Stimulated activated CD4-positive, alpha-beta T cell treated with anti-CD3 and anti-CD28 coated beads, Interleukin-4, amount 100 ng/mL, for 1 hour (primary cell): Measurements from ENCODE around the gene TCF3.

Experiments
- DNase-seq: peaks from one replicate; pipeline ENCODE4 v3.0.0-alpha.2; 2020

The TCF3 gene

DNA sequence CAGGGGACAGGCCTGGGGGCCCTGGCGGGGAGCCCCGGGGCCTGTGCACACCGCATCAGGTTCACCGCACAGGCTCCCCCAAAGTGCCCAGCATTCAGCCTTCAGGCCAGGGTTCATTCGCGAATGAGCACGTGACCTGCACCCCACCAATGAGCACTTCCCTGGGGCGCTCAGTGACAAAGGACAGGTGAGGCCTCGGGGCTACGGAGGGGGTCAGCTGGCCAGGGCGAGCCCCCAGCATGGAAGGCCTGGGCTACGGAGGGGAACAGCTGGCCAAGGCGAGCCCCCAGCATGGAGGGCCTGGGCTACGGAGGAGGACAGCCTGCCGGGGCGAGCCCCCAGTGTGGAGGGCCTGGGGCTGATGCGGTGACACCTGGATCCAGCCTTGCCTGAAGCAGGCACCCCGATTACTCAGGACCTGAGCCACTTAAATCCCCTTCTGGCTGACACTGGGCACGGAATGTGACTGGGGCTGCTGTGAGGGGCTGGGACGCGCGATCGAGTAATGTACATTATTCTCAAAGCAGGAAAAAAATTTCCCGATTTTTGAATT, 23.1 kb downstream of the TCF3 start:
- no peak for DNase-seq

DNA sequence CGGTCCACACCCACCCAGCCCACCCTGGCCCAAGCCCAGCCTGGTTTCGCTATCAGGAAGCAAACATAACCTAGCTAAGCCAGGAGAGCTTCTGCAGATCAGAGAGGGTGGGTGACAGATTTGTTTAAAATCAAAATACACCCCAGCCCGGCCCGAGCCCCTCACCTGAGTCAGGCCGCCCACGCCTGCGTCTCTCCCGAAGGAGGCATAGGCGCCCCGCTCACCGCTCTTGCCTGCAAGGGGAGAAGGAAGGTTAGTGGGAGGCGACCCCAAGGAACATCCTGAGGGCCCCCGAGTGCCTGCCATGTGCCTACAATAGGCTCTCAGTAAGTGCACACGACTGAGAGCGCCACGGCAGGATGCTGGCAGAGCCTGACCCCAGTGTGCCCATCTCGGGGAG, 25.2 kb downstream of the TCF3 start:
- no peak for DNase-seq

DNA sequence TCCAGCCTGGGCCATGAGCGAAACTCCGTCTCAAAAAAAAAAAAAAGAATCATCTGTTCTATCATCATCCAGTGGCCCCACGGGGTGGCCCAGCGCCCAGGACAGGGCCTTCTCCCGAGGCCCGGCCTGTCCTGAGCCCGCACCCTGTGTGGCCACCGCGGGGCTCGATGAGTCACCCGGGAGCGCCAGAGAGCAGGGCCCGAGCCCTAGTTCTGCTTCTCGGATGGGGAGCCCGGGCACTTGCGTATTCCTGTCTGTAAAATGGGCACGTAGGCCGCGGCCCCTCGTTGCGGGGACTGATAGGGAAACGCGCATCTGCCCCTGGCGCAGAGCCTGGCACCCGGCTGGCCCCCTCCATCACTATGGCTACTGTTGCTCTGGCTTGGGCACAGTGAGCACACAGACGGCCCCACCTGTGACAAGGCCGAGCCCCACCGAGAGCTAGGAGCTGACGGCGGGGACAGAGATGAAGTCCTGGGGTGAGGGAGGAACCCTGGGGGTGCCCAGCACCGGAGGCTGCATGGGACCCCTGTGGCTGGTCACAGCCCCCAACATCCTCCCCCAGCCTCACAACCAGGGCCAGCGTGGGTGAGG, 25.9 kb downstream of the TCF3 start:
- no peak for DNase-seq

DNA sequence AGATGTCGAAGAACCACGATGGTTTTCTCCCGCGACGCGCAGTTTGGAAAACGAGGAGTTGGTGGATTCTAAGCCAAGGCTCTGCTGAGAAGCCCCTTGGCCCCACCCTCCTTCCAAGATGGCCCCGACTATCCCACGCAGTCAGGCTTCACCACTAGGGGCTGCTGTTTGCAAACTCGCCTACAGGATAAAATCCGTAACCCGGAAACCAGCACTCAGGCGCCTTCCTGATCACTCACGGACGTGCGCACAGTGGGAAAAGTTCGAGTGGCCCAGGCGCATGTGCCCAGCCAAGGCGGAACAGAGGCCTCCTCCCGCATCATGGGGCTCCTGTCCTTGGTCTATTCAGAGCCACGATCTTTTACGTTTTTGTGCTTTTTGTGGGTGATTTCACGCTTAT, 28.0 kb downstream of the TCF3 start:
- DNase-seq: peak; percentile 54

DNA sequence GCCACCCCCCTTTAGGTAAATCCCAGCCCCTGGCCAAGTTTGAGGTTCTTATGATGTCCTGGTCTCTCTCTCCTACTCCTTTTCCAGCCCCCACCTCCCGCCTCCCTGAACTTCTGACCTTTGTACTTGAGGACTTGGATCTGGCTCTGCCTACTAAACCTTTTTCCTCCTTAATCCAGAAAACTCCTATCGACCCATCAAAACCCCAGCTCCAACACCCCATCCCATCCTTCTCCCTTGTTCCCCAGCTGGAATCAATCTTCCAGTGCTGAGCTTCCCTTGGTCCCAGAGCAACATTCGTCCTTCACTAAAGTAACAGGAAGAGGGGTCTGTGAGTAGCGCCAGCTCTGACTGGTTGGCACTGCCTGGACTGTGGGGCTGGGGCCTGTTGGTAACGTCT, 29.9 kb downstream of the TCF3 start:
- DNase-seq: no peak

DNA sequence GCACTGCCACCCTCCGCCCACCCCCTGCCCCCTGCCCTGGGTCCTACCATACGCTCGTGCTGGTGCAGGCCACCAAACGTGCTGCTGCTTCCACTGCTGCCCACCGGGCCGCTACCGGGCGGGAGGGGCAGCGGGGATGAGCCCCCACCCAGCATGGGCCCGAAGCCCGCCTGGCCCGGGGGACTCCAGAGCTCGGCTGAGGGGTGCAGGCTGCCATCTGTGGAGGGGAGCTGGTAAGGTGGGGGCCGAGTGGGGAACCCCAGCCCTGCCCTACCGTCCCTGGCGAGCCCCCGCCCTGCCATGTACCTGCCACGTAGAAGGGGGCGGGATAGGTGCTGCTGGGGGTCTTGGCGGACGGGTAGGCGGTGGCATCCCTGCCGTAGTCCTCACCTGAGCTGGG, 30.4 kb downstream of the TCF3 start:
- no peak for DNase-seq

DNA sequence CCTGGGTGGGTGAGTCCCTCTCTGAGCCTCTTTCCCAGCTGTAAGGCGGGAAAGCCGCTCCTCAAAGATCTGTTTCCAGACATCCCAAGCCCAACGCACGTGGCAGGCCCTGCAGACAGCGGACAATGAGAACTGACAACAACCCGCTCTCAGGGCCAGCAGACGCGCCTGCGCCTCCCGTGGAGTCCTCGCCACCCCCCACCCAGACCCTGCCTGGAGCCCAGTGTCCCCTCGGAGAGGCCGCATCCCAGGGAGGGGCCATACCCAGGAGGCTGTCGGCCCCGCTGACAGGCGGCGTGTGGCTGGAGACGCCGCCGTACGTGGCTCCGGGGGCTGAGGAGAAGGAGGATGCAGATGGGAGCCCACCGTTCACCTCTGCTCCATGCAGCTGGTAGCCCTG, 30.8 kb downstream of the TCF3 start:
- DNase-seq: no peak

DNA sequence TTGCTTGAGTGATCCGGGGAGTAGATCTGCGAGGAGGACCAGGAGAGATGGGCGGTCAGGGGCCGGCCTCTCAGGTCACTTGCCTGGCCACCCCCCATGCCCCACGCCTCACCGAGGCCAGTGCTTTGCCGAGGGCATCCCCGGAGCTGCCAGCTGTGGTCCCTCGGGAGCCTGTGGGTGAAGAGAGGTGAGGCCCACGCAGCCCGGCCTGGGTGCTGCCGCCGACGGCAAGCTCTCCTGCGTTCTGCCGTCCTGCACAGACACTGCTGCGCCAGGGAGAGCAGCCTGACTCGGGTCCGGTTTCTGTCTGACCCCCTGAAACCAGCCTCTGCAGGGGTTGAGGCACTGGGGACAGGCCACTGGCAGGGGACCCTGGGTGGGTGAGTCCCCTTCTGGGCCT, 31.4 kb downstream of the TCF3 start:
- no peak for DNase-seq

DNA sequence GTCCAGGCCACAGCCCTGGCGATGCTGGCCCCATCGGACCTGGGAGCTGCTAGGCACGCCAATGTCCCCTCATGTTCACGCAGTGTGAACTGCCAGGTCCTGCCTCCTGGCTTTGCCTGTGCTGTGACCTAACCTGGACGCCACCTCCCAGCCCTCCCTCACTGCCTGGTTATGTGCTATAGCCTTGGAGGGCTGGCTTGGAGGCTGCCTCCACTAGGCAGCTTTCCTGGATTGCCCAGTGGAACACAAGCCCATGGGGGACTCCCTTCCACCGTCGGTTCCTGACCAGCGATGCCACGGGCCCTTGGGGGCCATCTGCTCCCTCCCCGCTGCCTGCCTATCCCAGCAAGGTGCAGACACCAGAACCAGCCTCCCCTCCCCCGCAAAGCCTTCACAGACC, 31.9 kb downstream of the TCF3 start:
- DNase-seq: no peak

DNA sequence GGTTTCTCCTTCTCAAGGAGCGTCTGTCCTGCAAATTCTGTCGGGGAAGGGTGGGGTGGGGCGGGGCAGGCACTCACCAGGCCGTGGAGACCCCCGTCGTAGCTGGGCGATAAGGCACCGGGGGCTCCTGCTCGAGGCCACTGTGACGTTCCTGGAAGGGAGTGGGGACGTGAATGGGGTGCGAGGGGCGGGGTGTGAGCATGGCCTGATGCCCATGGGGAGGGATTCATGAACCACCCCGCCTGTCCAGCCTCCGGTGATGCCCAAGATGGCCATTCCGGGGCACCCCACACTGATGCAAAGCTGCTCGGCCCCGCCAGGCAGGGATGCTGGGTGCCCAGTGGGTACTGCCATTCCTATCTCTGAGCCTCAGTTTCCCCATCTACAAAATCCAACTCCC, 32.7 kb downstream of the TCF3 start:
- DNase-seq: no peak

DNA sequence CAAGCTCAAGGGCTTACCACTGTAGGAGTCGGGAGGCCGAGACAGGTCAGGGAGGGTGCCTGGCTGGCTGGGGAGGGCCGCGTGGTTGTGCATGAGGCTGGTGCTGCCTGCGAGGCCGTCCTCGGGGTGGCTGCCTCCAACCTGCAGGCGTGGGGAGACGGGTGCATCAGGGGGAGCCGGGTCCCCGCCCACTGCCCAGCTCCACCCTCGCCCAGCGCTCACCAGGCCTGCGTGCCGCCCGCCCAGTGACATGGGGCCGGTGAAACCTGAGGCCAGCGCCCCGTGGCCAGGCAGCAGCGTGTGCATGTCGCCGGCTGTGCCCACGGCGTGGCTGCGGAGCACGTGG, 33.3 kb downstream of the TCF3 start:
- DNase-seq: no peak

DNA sequence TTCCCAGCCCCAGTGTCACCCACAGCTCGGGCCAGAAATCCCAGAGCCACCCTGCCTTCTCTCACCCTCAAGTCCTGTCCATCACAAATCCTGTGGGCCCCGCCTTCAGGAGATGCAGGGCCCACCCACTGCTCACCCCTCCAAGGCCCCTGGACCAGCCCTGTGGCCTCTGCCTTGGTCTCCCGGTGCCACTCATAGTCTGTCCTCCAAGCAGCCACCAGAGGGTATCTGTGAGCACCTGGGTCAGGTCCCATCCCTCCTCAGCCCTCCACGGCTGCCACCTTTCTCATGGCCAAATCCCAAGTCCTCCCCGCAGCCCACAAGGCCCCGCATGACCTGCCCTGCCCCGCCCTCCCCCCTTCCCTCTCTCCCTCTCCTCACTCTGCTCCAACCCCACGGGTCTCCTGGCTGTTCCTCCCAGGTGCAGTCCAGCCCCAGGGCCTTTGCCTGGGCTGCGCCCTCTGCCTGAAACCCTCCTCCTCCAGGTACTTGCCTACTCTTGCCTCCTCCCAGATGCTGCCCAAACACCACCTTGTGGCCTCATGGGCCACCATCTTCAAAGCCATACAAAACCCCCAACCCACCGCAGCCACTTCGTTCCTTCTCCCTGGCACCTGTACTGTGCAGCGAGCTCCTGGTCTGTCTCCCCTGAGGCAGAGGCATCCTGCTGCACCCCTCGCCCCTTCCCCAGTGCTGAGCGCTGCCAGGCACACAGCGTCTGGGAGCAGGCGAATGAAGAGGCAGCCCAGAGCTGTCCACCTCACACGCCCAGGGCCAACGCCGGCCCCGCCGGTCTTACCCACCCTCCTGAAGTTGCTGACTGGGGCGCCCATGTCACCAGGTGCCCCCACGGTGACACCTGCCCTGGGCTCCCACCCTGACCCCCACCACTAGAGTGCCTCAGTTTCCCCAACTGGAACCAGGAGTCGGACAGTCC, 34.0 kb downstream of the TCF3 start:
- peak; percentile 27 for DNase-seq

DNA sequence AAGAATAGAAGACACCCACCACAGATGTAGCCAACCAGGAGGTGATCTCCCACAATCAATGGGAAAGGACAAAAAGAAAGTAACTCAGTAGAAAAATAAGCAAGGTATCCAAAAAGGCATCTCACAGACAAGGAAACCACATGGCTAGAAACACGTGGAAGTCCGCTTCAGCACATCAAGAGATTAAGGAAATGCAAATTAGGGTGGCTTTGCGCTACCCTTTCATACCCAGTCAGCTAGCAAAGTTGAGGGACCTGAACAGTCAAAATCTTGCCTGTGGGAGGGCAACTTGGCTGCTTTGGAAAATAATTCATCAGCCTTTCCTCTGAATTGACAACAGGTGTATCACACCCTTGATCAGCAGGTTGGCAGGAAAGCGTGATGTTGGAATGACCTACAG, 35.5 kb downstream of the TCF3 start:
- no peak for DNase-seq

DNA sequence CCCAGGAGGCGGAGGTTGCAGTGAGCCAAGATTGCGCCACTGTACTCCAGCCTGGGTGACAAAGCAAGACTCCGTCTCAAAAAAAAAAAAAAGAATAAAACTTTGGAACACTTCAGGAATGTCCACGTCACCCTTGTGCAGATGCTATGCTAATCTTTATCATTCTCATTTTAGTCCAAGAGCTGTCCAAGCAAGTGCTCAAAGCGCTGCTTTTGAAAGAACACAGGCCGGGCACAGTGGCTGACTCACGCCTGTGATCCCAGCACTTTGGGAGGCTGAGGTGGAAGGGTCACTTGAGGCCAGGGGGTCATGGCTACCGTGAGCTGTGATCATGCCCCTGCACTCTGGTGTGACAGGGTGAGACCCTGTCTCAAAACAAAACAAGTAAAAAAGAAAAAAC, 36.0 kb downstream of the TCF3 start:
- no peak for DNase-seq

DNA sequence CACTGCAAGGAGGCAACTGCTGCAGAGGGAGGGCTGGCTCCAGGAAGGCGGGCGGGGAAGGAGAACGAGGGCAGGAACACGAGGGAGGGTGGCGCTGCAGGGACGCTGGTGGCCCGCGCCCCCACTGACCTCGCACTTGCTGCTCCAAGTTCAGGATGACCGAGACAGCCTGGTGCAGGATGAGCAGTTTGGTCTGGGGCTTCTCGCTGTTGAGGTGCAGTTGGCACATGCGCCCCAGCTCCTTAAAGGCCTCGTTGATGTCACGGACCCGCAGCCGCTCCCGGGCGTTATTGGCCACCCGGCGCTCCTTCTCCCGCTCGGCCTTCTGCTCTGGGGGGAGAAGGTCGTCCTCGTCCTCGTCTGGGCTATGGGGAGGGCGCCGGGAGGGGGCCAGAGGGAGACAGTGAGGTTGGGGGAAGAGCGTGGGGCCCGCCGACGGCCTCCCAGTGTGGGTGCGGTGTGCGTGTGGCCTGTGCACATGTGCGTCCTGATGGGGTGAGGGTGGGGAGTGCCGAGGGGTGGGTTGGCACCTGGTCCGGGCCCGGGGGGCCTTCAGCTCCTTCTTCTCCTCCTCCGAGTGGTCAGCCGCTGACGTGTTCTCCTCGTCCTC, 37.2 kb downstream of the TCF3 start:
- DNase-seq: no peak

DNA sequence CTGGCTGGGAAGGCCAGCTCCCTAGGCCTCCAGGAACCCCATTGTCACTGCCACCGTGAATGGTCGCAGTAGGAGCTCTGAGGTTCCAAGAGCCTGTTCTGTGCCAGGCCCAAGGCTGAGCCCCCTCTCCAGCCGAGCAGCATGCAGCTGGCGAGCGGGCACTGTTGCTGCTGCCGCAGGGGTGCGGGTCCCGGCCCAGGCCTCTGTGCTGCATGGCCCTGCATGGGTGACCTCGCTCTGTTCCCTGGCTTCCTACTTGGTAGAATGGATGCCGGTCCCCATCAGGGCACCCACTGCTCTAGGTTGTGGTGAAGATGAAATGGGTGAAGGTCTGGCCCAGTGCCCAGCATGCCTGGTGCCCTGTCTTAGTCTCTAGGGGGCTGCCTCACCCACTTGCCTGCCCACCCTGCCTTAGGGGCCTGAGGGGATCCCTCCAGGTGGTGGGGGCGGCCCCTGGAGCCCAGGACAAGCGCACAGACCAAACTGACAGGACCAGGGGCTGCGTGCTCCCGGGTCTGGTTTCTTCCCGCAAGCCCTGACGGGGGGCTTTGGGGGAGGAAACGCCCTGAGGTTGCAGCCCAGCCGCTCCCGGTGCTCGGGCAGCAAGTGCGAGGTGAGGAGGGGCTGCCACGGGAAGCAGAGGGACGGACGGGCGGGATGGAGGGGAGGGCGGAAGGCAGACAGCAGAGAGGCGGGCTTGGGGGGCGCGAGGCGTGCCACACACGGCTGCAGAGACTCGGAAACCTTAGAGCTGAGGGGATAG, 38.4 kb downstream of the TCF3 start:
- no peak for DNase-seq

DNA sequence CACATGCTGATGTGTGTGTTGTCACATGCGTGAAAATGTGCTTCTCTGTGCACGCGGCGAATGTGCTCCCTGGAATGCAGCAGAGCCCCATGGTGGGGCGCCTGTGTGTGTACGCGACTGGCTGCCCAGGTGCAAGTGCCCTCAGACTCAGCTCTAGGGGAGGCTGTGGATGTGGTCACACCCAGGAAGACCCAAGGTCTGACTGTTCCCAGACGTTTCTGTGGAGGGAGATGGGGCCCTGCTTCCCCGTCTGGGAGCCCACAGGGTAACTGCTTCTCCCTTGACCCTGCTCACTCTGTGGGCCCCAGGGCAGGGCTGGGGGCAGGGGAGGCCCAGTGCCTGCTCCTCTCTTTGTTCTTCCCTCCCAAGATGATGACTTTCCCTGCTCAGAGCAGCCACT, 39.3 kb downstream of the TCF3 start:
- no peak for DNase-seq

DNA sequence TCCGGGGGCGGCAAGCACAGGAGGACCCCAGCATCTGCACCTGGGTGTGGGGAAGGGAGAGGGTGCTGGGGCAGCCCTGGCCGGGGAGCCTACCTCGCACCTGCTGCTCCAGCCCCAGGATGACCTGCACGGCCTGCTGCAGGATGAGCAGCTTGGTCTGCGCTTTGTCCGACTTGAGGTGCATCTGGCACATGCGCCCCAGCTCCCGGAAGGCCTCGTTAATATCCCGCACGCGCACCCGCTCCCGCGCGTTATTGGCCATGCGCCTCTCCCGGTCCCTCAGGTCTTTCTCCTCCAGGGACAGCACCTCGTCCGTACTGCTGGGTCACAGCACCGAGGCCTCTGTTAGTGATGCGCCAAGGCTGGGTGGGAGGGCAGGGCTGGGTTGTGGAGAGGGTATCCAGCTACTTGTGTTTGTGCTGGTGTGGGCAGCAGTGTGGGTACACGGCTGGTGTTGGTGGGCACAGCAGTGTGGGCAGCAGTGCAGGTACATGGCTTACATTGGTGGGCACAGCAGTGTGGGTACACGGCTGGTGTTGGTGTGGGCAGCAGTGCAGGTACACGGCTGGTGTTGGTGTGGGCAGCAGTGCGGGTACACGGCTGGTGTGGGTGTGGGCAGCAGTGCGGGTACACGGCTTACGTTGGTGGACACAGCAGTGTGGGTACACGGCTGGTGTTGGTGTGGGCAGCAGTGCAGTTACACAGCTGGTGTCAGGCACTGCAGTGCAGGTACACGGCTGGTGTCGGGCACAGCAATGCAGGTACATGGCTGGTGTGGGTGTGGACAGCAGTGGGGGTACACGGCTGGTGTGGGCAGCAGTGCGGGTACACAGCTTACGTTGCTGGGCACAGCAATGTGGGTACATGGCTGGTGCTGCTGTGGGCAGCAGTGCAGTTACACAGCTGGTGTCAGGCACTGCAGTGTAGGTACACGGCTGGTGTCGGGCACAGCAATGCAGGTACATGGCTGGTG, 40.0 kb downstream of the TCF3 start:
- DNase-seq: no peak

DNA sequence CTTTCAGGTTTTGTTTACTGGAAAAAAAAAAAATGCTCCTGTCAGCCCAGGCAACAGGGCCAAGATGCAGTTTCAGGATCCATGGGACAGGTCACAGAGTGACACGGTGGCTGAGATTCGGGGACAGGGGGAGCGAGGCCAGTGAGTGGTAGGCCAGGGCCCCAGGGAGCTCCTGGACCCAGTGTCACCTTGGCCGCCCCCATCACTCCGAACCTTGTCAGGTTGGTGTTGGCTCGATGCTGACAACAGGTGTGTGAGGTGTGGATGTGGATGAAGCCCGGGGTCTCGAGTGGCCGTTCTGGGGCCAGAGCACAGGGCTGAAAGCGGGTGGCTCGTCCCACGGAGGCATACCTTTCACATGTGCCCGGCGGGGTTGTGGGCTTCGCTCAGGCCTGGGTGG, 41.1 kb downstream of the TCF3 start:
- no peak for DNase-seq

DNA sequence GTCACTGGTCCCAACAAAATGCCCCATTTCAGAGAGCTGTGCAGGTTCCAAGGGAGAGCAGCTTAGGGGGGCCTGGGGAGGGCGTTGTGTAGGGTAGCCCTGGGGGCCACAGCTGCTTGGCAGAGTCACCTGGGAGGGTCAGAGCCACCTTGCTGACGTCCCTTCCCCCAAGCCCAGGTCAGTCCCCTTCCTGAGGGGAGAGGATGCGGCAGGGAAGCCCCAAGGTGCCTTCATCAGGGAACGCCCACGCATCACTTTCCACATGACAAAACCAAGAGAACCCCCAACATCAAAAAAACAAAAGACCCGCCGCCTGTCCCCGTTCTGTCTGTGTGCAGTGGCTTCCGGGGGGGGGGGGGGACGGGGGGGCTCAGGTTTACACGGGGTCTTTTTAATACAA, 41.8 kb downstream of the TCF3 start:
- DNase-seq: no peak

DNA sequence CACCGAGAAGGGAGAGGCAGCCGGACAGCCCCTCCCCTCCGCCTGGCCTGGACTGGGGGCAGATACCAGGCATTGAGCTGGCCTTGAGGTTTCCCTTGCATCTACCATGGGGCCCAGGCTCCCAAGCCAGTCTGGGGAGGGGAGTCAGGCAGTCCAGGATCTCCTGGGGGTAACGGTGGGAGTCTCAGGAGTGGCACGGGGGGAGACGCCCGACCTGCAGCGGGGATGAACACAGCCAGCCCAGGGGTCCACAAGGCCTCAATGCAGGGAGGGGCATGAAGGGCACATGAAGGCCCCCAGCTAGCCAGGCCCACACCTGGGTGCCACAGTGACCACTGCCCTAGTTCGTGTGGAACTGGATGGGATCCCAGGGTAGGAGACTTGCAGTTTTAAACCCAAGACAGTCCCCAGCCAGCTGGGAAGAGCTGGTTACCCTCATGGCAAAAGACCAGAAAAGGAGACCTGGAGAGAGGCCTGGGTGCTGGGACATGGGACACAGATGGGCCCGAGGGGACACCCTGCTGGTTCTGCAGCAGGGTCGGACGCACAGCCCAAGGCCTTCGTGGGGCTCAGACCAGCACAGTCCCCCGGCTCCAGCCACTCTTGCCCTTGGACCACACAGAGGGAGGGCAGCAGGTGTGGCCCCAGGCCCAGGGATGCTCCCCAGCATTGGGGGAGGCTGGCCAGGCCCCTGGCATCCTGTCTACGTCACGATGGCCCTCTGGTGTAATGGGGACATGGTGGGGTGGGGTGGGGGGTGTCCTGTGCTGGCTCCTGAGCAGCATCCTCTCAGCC, 42.5 kb downstream of the TCF3 start:
- no peak for DNase-seq
